K562 (cell line): ENCODE results near the gene MPDU1. TPM values are rescaled to one million over a fixed set of nuclear protein-coding genes. Genes with fewer than 3 reads are reported as not detected.

Source experiments
- ATF7 ChIP-seq: fragments of 450-650 bp; IDR thresholded peaks from 2 replicates; pipeline ENCODE4 v1.7.1; 2014; ENCODE audit warnings: mild to moderate bottlenecking, moderate library complexity
- CREB1 ChIP-seq, 2 experiments: sonication (generic) in 1 of 2; formaldehyde crosslinking in 1 of 2; IDR thresholded peaks; 2 replicates each; pipeline versions ENCODE4 v1.6.1 to v1.8.0; 2012 to 2022; ENCODE audit warnings: inconsistent platforms in 1 of 2, mild to moderate bottlenecking in 1 of 2, missing genetic modification reagents in 1 of 2, moderate library complexity in 1 of 2
- FIP1L1 ChIP-seq: fragments of 200-400 bp; formaldehyde crosslinking; IDR thresholded peaks from 2 replicates; pipeline ENCODE4 v1.6.1; 2018; ENCODE audit warnings: mild to moderate bottlenecking, low read depth, low read length; ENCODE audit not compliant: poor library complexity, severe bottlenecking
- GABPA ChIP-seq: fragments of 200-800 bp; sonication (Bioruptor generic); conservative IDR thresholded peaks from 2 replicates; pipeline ENCODE4 v1.6.1; 2016; ENCODE audit warnings: low read depth, missing genetic modification characterization, missing compliant biosample characterization
- HCFC1 ChIP-seq: IDR thresholded peaks from 2 replicates; pipeline ENCODE4 v1.6.1; 2012; ENCODE audit warnings: low read depth, low read length, improper control_type of control experiment
- NRF1 ChIP-seq, 2 experiments: fragments of 450-650 bp; IDR thresholded peaks in 1 of 2; conservative IDR thresholded peaks in 1 of 2; 2 replicates each; pipeline ENCODE4 v1.6.1; 2014; ENCODE audit warnings: mild to moderate bottlenecking in 2 of 2
- RBFOX2 ChIP-seq: fragments of 200-400 bp; formaldehyde crosslinking; IDR thresholded peaks from 2 replicates; pipeline ENCODE4 v1.6.1; 2017; ENCODE audit warnings: low read depth, mild to moderate bottlenecking, low read length, moderate library complexity
- SNIP1 ChIP-seq: fragments of 450-650 bp; IDR thresholded peaks from 2 replicates; pipeline ENCODE4 v1.7.1; 2017; ENCODE audit warnings: low read depth, mild to moderate bottlenecking
- TAF1 ChIP-seq: IDR thresholded peaks from 2 replicates; pipeline ENCODE4 v1.6.1; 2011; ENCODE audit warnings: mild to moderate bottlenecking, low read length, moderate library complexity; ENCODE audit not compliant: insufficient read depth, control insufficient read depth, severe bottlenecking; ENCODE audit errors: extremely low read depth
- THRB ChIP-seq: fragments of 450-650 bp; formaldehyde crosslinking; conservative IDR thresholded peaks from 2 replicates; pipeline ENCODE4 v1.4.0; 2022; ENCODE audit warnings: mild to moderate bottlenecking, missing genetic modification characterization
- XRCC4 ChIP-seq: IDR thresholded peaks from one replicate; pipeline ENCODE4 v1.6.1; 2011; ENCODE audit not compliant: insufficient read depth, insufficient read length; ENCODE audit errors: extremely low read depth
- YY1 ChIP-seq, 3 experiments: IDR thresholded peaks; 2 replicates each; pipeline ENCODE4 v1.6.1; 2011; ENCODE audit warnings: low read length in 2 of 3, mild to moderate bottlenecking in 2 of 3, moderate library complexity in 2 of 3, borderline replicate concordance in 1 of 3, control low read depth in 1 of 3, low read depth in 1 of 3; ENCODE audit not compliant: insufficient read depth in 3 of 3, insufficient replicate concordance in 2 of 3, control insufficient read depth in 1 of 3, insufficient read length in 1 of 3; ENCODE audit errors: extremely low read depth in 1 of 3
- polyA plus RNA-seq, 8 experiments: library from polyadenylated mRNA; depleted of rRNA in 4 of 8; stranded (reverse) in 5 of 8; unstranded in 3 of 8; fragments of >200 nt; fragmentation: Nextera tagmentation in 2 of 8; fragmentation: Illumina TruSeq in 1 of 8; extraction: Ambion mirVana in 2 of 8; extraction: Trizol in 1 of 8; gene quantifications; 2 replicates each; pipeline versions ENCODE4 v1.2.1 to v1.2.3, GENCODE V29; 2011 to 2014; ENCODE audit warnings: inconsistent platforms in 1 of 8, missing spikeins in 1 of 8
- total RNA-seq, 7 experiments: library from RNA; depleted of rRNA in 6 of 7; stranded (reverse); fragments of >200 nt in 6 of 7; fragmentation: Illumina TruSeq in 2 of 7; extraction: Trizol in 2 of 7; gene quantifications; 2 replicates each; pipeline versions ENCODE4 v1.2.1 to v1.2.3, GENCODE V29; 2011 to 2021; ENCODE audit warnings: low replicate concordance in 1 of 7
- TF ChIP-seq, protein P1 (sequence below): sonication (generic); formaldehyde crosslinking; IDR thresholded peaks from 2 replicates; pipeline ENCODE4 v1.8.0; 2022; ENCODE audit warnings: mild to moderate bottlenecking, missing genetic modification reagents, borderline replicate concordance
- TF ChIP-seq, protein P2 (sequence below): conservative IDR thresholded peaks from 2 replicates; pipeline ENCODE4 v1.6.1; 2011; ENCODE audit warnings: low read depth, mild to moderate bottlenecking, low read length; ENCODE audit not compliant: control insufficient read depth
- TF ChIP-seq, protein P3 (sequence below): sonication (generic); formaldehyde crosslinking; IDR thresholded peaks from 2 replicates; pipeline ENCODE4 v1.8.0; 2022; ENCODE audit warnings: mild to moderate bottlenecking, missing genetic modification reagents

MPDU1 gene
- total and polyA plus RNA-seq, 9 of the 15 experiments (the other 6 are each of a cell fraction or from before 2014, with no cell fraction given): 4.9 to 179 (median 77.1) TPM

- TF ChIP-seq, protein P1, sequence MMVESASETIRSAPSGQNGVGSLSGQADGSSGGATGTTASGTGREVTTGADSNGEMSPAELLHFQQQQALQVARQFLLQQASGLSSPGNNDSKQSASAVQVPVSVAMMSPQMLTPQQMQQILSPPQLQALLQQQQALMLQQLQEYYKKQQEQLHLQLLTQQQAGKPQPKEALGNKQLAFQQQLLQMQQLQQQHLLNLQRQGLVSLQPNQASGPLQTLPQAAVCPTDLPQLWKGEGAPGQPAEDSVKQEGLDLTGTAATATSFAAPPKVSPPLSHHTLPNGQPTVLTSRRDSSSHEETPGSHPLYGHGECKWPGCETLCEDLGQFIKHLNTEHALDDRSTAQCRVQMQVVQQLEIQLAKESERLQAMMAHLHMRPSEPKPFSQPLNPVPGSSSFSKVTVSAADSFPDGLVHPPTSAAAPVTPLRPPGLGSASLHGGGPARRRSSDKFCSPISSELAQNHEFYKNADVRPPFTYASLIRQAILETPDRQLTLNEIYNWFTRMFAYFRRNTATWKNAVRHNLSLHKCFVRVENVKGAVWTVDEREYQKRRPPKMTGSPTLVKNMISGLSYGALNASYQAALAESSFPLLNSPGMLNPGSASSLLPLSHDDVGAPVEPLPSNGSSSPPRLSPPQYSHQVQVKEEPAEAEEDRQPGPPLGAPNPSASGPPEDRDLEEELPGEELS (CRISPR knock-in tag): no peak
- TF ChIP-seq, protein P2, sequence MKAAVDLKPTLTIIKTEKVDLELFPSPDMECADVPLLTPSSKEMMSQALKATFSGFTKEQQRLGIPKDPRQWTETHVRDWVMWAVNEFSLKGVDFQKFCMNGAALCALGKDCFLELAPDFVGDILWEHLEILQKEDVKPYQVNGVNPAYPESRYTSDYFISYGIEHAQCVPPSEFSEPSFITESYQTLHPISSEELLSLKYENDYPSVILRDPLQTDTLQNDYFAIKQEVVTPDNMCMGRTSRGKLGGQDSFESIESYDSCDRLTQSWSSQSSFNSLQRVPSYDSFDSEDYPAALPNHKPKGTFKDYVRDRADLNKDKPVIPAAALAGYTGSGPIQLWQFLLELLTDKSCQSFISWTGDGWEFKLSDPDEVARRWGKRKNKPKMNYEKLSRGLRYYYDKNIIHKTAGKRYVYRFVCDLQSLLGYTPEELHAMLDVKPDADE: no peak; the same call in 1 of the 2 replicates
- TF ChIP-seq NRF1 (conservative IDR thresholded peaks at IDR 0.05 in 1 of 2, IDR thresholded peaks at IDR 0.05 in 1 of 2) (peak; percentile 91 to 92), GABPA (tag) (peak; percentile 71), TAF1 (peak; percentile 55), FIP1L1 (peak; percentile 18), HCFC1 (peak; percentile 73), ATF7 (0 out of 2 replicates have a peak, but pooled peaks have one; percentile 13), YY1 (IDR thresholded peaks at IDR 0.05; ENCODE audit: borderline replicate concordance in 1 of 3, control insufficient read depth in 1 of 3, extremely low read depth in 1 of 3, insufficient read depth in 3 of 3, insufficient read length in 1 of 3, insufficient replicate concordance in 2 of 3, low read depth in 1 of 3, low read length in 2 of 3) (peak in 1 of 3 experiments; percentile 49), RBFOX2 (peak; percentile 86), CREB1 (IDR thresholded peaks at IDR 0.05) (peak; percentile 91), CREB1 (CRISPR knock-in tag; IDR thresholded peaks at IDR 0.05) (peak; percentile 94), SNIP1 (no peak), THRB (CRISPR knock-in tag) (no peak), XRCC4 (no peak)
- TF ChIP-seq, protein P3, sequence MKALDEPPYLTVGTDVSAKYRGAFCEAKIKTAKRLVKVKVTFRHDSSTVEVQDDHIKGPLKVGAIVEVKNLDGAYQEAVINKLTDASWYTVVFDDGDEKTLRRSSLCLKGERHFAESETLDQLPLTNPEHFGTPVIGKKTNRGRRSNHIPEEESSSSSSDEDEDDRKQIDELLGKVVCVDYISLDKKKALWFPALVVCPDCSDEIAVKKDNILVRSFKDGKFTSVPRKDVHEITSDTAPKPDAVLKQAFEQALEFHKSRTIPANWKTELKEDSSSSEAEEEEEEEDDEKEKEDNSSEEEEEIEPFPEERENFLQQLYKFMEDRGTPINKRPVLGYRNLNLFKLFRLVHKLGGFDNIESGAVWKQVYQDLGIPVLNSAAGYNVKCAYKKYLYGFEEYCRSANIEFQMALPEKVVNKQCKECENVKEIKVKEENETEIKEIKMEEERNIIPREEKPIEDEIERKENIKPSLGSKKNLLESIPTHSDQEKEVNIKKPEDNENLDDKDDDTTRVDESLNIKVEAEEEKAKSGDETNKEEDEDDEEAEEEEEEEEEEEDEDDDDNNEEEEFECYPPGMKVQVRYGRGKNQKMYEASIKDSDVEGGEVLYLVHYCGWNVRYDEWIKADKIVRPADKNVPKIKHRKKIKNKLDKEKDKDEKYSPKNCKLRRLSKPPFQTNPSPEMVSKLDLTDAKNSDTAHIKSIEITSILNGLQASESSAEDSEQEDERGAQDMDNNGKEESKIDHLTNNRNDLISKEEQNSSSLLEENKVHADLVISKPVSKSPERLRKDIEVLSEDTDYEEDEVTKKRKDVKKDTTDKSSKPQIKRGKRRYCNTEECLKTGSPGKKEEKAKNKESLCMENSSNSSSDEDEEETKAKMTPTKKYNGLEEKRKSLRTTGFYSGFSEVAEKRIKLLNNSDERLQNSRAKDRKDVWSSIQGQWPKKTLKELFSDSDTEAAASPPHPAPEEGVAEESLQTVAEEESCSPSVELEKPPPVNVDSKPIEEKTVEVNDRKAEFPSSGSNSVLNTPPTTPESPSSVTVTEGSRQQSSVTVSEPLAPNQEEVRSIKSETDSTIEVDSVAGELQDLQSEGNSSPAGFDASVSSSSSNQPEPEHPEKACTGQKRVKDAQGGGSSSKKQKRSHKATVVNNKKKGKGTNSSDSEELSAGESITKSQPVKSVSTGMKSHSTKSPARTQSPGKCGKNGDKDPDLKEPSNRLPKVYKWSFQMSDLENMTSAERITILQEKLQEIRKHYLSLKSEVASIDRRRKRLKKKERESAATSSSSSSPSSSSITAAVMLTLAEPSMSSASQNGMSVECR: peak; percentile 66
Measured at GRCh38 chr17:7561589-7562207, 22.0 kb upstream of the MPDU1 start, which contains the start of gene SENP3 (continued).
